Lower lobe of right lung (tissue), 2 donors: Measurements from ENCODE around the gene NRXN3. TPM values are rescaled to one million over a fixed set of nuclear protein-coding genes. Genes with fewer than 3 reads are reported as not detected.

Experiments
- ATAC-seq, 2 donors: fragments of 200-7000 bp; cut with Tn5 transposase; one replicate each; pipeline ENCODE4 v1.9.1; 2020 to 2022; ENCODE audit warnings: mild to moderate bottlenecking in 2 of 2, moderate library complexity in 2 of 2
- DNase-seq: peaks from one replicate; pipeline ENCODE4 v3.0.0-alpha.2; 2020
- H3K27ac ChIP-seq: fragments of 200-600 bp; one replicate; pipeline ENCODE4 v1.8.0; 2022
- H3K27me3 ChIP-seq: fragments of 200-600 bp; one replicate; pipeline ENCODE4 v1.8.0; 2022; ENCODE audit warnings: low read depth
- H3K36me3 ChIP-seq: fragments of 200-600 bp; one replicate; pipeline ENCODE4 v1.8.0; 2022; ENCODE audit warnings: mild to moderate bottlenecking
- H3K4me1 ChIP-seq: fragments of 200-600 bp; one replicate; pipeline ENCODE4 v1.8.0; 2022
- H3K4me3 ChIP-seq: fragments of 200-600 bp; one replicate; pipeline ENCODE4 v1.8.0; 2022; ENCODE audit warnings: mild to moderate bottlenecking
- H3K9me3 ChIP-seq: fragments of 200-600 bp; one replicate; pipeline ENCODE4 v1.8.0; 2022
- intact Hi-C: fragments of 100-400 bp; cut with DNase I; formaldehyde crosslinking; loops from one replicate; pipeline ENCODE4 v1.11.0; 2022
- total RNA-seq: library from RNA; stranded (reverse); fragmentation: NEBNext Ultra II Directional; extraction: Animal tissue kit (Norgen Biotek cat#: 25700); gene quantifications from one replicate; pipeline ENCODE4 v1.2.1, GENCODE V29; 2021
- TF ChIP-seq, protein P1 (sequence below): fragments of 200-600 bp; IDR thresholded peaks from one replicate; pipeline ENCODE4 v1.8.0; 2022; ENCODE audit warnings: antibody characterized with exemption, mild to moderate bottlenecking
- donor health status: DM: no; HTN: yes; CAD: no; lungs with severe emphysema.

NRXN3 gene
- total RNA-seq, 1 donor from 2014 or later, result 9.0 TPM

DNA sequence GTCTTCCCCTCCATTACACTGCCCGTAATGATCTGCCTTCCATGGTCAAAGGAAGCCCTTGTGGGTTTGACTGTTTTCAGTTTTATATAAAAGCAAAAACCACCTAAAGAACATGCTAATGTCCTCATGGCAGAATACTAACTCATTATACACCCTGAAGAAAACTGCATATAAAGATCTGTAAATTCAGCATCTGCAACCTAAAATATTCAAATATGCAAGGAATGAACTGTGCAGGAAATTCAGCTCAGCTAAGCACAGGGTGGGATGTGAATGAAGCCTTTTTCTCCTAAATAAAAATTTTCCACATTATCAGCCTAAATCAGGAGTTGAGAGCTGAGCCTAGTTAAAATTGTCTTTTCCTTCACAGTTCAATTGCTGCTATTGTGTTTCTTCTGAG, 128.1 kb downstream of the NRXN3 start:
- no peaks in the 10 kb centered on the region for H3K4me1 ChIP-seq
- intact Hi-C loops, result no loop called here
- no peak for ATAC-seq

DNA sequence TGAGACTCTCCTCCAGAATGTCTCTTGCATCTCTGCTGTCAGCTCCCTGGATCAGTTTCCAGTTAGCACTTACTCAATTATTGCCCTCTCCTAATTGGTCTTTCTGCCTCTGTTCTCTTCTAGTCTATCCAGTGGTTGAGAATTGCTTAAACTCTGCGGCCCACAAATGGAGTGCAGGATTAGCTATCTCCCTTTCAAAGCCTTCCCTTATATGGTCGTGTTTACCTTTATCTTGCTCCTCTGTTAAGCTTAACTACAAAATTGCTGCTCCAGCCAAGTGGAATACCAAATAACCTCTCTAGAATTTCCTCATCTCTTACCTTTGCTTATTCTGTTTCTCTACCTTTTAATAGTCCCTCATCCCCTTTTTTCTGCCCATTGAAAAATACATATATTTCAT, 132.7 kb downstream of the NRXN3 start:
- ATAC-seq (peak; percentile 24 to 53), DNase-seq (no peak)
- Histone ChIP-seq H3K4me1 (no peaks in the 10 kb centered on the region), H3K27ac (no peak overlapping the region), H3K4me3 (no peak overlapping the region), H3K36me3 (no peaks in the 10 kb centered on the region), H3K9me3 (no peaks in the 10 kb centered on the region), H3K27me3 (no peaks in the 10 kb centered on the region)
- intact Hi-C loops, result no loop called here
- TF ChIP-seq, protein P1, sequence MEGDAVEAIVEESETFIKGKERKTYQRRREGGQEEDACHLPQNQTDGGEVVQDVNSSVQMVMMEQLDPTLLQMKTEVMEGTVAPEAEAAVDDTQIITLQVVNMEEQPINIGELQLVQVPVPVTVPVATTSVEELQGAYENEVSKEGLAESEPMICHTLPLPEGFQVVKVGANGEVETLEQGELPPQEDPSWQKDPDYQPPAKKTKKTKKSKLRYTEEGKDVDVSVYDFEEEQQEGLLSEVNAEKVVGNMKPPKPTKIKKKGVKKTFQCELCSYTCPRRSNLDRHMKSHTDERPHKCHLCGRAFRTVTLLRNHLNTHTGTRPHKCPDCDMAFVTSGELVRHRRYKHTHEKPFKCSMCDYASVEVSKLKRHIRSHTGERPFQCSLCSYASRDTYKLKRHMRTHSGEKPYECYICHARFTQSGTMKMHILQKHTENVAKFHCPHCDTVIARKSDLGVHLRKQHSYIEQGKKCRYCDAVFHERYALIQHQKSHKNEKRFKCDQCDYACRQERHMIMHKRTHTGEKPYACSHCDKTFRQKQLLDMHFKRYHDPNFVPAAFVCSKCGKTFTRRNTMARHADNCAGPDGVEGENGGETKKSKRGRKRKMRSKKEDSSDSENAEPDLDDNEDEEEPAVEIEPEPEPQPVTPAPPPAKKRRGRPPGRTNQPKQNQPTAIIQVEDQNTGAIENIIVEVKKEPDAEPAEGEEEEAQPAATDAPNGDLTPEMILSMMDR, result no peak

More for the DNA sequence above, 128.1 kb downstream of the NRXN3 start:
- no peaks in the 10 kb centered on the region for H3K36me3 ChIP-seq
- no peaks in the 10 kb centered on the region for H3K9me3 ChIP-seq
- no peak overlapping the region for H3K4me3 ChIP-seq
- no peak overlapping the region for H3K27ac ChIP-seq
- TF ChIP-seq, protein P1, result no peak
- no peaks in the 10 kb centered on the region for H3K27me3 ChIP-seq
- DNase-seq, result no peak

DNA sequence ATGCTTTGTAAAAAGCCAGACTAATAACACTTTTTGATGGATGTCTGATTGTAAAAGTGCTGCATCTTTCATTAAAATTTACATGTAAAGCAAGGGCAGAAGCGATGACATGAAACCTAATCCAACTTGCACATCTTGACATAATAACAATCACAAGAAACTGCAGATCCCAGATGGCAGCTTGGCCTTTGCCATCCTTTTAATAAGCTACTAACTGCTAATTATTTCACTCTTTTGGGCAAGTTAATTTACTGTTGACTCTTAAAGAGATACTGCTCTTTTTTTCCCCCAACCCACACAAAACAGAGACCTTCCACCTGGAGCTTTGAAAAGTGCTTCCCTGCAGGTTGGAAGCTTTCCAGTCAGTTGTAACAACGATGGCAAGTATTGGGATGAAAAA, 137.5 kb downstream of the NRXN3 start:
- Histone ChIP-seq H3K4me3 (no peak overlapping the region), H3K36me3 (no peaks in the 10 kb centered on the region), H3K27me3 (no peaks in the 10 kb centered on the region), H3K4me1 (peaks cover 4% of the 10 kb centered on the region), H3K27ac (no peak overlapping the region), H3K9me3 (no peaks in the 10 kb centered on the region)
- DNase-seq (no peak), ATAC-seq (no peak)
- TF ChIP-seq, protein P1, result no peak
- intact Hi-C loops, result no loop called here

DNA sequence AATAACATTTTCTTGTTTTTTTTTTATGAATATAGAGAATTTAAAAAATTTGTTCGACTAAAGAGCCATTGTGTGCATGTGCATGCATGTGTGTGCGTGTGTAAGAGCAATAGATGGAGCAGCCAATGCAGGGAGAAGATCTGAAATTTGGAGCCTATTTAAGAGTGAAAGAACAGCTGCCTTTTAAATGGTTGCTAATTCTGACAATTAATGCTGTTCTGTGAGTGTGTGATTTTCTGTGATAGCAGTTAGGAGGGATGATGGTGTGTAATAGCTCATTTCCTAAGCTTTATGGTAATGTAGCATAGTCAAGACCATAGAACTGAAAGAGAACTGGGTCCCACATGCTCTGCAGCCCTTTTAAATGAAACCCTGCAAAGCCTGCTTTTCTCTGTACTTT, 137.9 kb downstream of the NRXN3 start:
- Histone ChIP-seq H3K9me3 (no peaks in the 10 kb centered on the region), H3K4me1 (peaks cover 8% of the 10 kb centered on the region), H3K27me3 (no peaks in the 10 kb centered on the region), H3K27ac (no peak overlapping the region), H3K4me3 (no peak overlapping the region), H3K36me3 (no peaks in the 10 kb centered on the region)
- ATAC-seq (no peak), DNase-seq (no peak)
- TF ChIP-seq, protein P1, result no peak
- intact Hi-C loops, result no loop called here

DNA sequence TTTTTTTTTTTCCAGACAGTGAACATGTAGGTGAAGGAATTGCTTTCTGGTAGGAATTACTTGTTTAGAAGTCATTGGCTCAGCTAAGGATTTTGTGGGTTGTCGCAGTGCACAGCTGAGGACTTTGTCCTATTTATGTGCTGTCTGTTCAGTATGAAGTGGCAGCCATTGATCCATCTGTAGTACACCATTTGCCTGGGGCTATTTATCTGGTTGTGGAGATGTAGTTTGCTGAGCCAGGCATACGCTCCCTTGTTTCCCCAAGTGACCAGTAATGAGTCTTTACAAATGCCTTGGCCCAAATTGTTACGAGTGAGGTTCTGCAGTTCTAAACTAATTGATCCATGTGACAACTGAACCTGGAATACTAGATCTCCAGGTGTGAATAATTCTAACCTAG, 140.1 kb downstream of the NRXN3 start:
- H3K36me3 ChIP-seq, result no peaks in the 10 kb centered on the region
- no peak overlapping the region for H3K27ac ChIP-seq
- ATAC-seq, result no peak
- H3K4me3 ChIP-seq, result no peak overlapping the region
- TF ChIP-seq, protein P1, result no peak
- intact Hi-C loops, result no loop called here
- H3K4me1 ChIP-seq, result peaks cover 9% of the 10 kb centered on the region
- DNase-seq, result no peak
- H3K9me3 ChIP-seq, result no peaks in the 10 kb centered on the region
- no peaks in the 10 kb centered on the region for H3K27me3 ChIP-seq

DNA sequence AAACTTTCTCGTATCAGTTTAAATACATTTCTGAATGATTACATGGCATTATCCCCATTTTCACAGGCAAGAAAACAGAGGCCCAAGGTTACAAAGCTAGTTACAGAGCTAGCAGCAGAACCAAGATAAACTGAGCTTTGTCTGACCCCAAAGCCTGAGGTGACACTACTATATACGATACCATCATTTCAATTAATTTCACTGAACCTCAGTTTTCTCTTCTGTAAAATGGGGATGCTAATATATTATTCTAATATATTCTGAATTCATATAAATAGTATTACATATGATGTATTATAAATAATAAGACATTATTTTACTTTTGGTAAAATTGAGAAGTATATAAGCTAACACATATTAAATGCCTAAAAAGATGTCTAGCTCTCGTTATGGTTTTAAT, 143.3 kb downstream of the NRXN3 start:
- no peak for ATAC-seq

More for the DNA sequence above, 143.3 kb downstream of the NRXN3 start:
- TF ChIP-seq, protein P1, result no peak
- Histone ChIP-seq H3K27ac (no peak overlapping the region), H3K27me3 (no peaks in the 10 kb centered on the region), H3K9me3 (no peaks in the 10 kb centered on the region), H3K36me3 (no peaks in the 10 kb centered on the region), H3K4me1 (peaks cover 9% of the 10 kb centered on the region), H3K4me3 (no peak overlapping the region)
- intact Hi-C loops, result no loop called here
- no peak for DNase-seq
